KG1 (cell line): Measurements from ENCODE around the gene MARCHF10.
"Not testable (repeated sequence)": the region's sequence is repeated elsewhere in the genome, so short reads cannot be mapped to it uniquely, and the experiment has no call there.

Experiments
- DNase-seq: peaks from one replicate; lab custom pipeline; 2025; lab: John Stamatoyannopoulos, UW

MARCHF10 gene

GRCh38 chr17:62696726-62697490 lies 111.2 kb downstream of the MARCHF10 start:
- no peak for DNase-seq

GRCh38 chr17:62696256-62696655 lies 111.9 kb downstream of the MARCHF10 start:
- no peak for DNase-seq

- DNase-seq, result not testable (repeated sequence)
These were observed 112.9 kb downstream of the MARCHF10 start for GRCh38 chr17:62695093-62695738.

- DNase-seq, result no peak
These were observed 114.3 kb downstream of the MARCHF10 start for GRCh38 chr17:62693616-62694409.

GRCh38 chr17:62692721-62693431 lies 115.2 kb downstream of the MARCHF10 start:
- no peak for DNase-seq

GRCh38 chr17:62692159-62692651 lies 115.9 kb downstream of the MARCHF10 start:
- DNase-seq, result no peak

GRCh38 chr17:62691589-62691915 lies 116.6 kb downstream of the MARCHF10 start:
- DNase-seq, result not testable (repeated sequence)

- no peak for DNase-seq
These were observed 117.8 kb downstream of the MARCHF10 start for GRCh38 chr17:62690168-62690897.

- no peak for DNase-seq
These were observed 118.5 kb downstream of the MARCHF10 start for GRCh38 chr17:62689441-62690167.

- no peak for DNase-seq
These were observed 119.5 kb downstream of the MARCHF10 start for GRCh38 chr17:62688398-62689160.

GRCh38 chr17:62687997-62688396 lies 120.1 kb downstream of the MARCHF10 start:
- no peak for DNase-seq

GRCh38 chr17:62684179-62684578 lies 123.9 kb downstream of the MARCHF10 start:
- DNase-seq, result no peak

- no peak for DNase-seq
These were observed 126.2 kb downstream of the MARCHF10 start for GRCh38 chr17:62681939-62682381.

GRCh38 chr17:62681061-62681938 lies 126.8 kb downstream of the MARCHF10 start:
- no peak for DNase-seq

GRCh38 chr17:62680541-62681052 lies 127.5 kb downstream of the MARCHF10 start:
- no peak for DNase-seq

GRCh38 chr17:62679866-62680377 lies 128.2 kb downstream of the MARCHF10 start:
- no peak for DNase-seq

GRCh38 chr17:62678214-62678919 lies 129.7 kb downstream of the MARCHF10 start:
- DNase-seq, result no peak
